ENCODE results near the gene TLE6.
"Not testable (repeated sequence)": the region's sequence is repeated elsewhere in the genome, so short reads cannot be mapped to it uniquely, and the experiment has no call there.

Gene TLE6

GRCh38 chr19:2974342-2975041 lies 2.9 kb upstream of the TLE6 start:
- DNase-seq: no peak

DNA sequence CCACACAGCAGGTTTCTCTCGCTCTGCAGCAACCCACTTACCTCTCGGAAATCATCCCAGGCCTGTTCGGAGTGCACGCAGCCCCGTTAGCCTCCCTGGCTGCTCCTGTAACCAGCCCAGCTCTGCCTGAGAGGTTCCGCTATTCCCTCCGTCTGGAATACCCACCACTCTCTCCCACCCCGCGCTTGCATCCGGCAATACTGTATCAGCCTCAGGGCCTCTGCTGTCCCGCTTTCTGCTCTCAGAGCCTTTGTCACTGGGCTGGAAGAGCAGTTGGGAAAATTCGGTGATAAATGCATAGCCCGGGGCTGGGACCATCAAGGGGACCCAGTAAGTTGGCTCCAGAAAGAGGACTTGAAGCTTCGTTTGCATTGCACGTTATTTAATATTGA lies 759 bp upstream of the TLE6 start:
- DNase-seq: no peak

DNA sequence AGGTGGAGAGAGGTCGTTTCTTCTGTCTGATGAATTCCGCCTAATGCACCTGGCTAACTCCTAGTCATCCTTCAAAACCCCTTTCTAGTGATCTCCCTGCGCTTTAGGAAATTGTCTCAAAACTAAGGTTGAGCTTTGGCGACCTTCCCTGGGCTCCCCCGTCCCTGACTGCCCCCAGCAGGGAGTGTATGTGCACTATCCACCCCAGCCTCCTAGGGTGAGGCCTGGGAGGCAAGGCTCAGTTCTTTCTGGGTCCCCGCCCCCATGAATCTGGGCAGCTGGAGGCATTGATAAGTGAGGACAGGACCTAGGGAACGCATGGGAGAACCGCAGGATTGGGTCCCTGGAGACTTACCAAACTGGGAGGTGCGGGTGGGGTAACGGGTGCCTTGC lies 378 bp downstream of the TLE6 start:
- DNase-seq: no peak

DNA sequence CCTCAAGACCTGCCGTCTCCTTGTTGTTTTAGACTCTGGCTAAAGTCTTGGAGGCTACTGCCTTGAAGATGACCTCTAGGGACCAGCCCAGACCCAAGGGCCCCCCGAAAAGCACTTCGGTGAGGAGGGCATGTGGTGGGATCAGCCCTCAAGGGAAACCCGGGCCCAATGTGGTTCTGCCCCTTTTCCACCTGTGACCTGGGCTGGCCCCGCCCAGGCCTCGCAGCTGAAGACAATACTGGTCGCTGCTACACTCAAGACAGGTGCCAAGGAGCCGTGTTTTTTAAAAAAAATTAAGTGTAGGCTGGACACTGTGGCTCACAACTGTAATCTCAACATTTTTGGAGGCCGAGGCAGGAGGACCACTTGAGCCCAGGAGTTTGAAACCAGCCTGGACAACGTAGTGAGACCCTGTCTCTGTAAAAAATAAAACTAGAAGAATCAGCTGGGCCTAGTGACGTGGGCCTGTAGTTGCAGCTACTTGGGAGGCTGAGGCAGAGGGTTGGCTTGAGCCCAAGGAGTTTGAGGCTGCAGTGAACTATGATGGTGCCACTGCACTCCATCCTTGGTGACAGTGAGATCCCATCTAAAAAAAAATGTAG lies 903 bp downstream of the TLE6 start:
- DNase-seq: no peak

- no peak for DNase-seq
Measured at GRCh38 chr19:2978772-2979171, 1.4 kb downstream of the TLE6 start.

GRCh38 chr19:2981898-2982297 lies 4.5 kb downstream of the TLE6 start:
- no peak for DNase-seq

- no peak for DNase-seq
Measured at GRCh38 chr19:2982561-2982960, 5.2 kb downstream of the TLE6 start.

DNA sequence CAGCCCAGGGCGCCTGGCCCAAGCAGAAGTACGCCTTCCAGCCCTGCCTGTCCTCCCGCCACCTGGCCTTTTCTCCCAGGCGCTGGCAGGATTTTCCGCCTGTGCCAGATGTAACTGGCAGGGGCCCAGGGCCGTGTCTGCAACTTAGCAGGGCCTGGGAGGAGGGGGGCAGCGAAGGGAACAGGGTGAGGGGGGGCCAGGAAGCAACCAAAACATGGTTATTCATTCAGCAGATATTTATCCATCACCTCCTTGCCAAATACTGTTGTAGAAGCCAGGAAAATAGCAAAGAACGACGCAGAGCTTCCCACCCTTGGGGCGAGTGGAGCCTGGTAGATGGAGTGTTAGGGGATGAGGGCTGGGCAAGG lies 5.6 kb downstream of the TLE6 start:
- no peak for DNase-seq

- peak in 1 of 2 donors; percentile 5 for DNase-seq
Measured at GRCh38 chr19:2983351-2984214, 6.2 kb downstream of the TLE6 start.

DNA sequence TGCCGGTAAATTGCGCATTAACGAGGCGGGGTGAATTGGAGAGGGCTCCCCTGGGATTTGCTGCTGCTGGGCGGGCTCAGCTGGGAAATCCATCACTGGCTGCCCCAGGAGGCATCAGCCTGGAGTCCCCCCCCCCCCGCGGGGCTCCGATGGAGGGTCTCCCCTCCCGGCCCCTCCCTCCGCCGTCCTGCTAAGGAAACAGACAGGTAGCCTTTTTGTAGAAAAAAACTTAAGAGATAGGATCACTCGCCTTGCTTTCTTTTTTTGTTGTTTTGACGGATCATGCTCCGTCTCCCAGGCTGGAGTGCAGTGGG lies 6.8 kb downstream of the TLE6 start:
- DNase-seq: no peak

DNA sequence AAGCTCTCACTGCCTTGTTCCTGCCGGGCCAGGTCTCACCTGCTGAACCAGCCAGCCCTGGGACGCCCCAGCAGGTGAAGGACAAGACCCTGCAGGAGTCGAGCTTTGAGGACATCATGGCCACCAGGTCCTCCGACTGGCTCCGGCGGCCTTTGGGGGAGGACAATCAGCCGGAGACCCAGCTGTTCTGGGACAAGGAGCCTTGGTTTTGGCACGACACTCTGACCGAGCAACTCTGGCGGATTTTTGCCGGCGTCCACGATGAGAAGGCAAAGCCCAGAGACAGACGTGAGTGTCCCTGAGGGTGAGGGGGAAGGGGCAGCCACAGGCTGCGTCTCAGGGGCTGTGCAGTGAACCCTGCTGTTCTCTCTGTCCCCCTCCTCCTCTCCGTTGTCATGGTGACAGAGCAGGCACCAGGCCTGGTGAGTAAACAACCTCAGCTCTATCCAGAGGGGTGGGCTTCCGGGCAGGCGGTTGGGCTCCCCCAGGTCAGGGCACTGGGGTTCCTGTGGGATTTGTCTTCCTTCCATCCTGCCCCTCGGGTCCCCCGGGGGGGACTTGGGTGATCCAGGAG lies 9.7 kb downstream of the TLE6 start:
- DNase-seq: no peak

- DNase-seq: no peak
Measured at GRCh38 chr19:2987797-2988196, 10.4 kb downstream of the TLE6 start.

- no peak for DNase-seq
Measured at GRCh38 chr19:2988568-2988967, 11.2 kb downstream of the TLE6 start.

GRCh38 chr19:2989236-2989946 lies 12.0 kb downstream of the TLE6 start:
- no peak for DNase-seq

GRCh38 chr19:2992333-2992732 lies 15.0 kb downstream of the TLE6 start:
- DNase-seq: not testable (repeated sequence)

- no peak for DNase-seq
Measured at GRCh38 chr19:2992958-2993357, 15.6 kb downstream of the TLE6 start.

DNA sequence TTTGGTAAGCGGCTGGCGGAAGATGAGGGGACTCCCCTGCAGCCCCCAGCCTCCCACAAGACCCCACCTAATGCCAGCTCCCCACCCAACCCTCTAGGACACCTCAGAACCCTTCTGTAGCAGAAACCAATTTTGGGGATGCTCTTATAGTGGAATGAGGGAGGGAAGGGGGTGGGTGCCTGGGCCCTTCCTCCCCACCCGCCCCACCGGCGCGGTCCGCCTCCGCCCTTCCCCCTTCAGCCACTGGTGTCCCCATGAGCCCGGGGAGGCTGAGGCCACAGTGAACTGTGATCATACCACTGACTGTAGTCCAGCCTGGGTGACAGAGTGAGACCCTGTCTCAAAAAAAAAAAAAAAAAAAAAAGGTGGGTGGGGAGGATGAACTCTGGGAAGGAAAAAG lies 16.2 kb downstream of the TLE6 start:
- no peak for DNase-seq

DNA sequence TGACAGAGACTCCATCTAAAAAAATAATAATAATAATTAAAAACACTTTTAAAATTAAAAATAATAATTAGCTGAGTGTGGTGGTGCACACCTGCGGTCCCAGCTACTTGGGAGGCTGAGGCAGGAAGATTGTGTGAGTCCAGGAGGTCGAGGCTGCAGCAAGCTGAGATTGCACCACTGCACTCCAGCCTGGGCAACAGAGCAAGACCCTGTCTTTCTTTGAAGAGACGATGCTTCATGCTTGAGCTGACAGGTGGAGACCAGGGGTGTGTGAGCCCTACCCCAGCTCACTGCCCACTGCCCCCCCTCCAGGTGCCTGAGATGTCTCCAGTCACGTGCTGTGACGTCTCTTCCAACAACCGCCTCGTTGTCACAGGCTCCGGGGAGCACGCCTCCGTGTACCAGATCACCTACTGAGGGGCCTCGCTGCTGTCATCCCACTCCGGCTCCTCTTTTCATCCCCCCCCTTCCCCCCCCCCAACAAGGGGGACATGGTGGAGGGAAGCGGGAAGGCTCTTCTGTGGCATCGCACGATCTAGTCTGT lies 17.3 kb downstream of the TLE6 start:
- DNase-seq: no peak

DNA sequence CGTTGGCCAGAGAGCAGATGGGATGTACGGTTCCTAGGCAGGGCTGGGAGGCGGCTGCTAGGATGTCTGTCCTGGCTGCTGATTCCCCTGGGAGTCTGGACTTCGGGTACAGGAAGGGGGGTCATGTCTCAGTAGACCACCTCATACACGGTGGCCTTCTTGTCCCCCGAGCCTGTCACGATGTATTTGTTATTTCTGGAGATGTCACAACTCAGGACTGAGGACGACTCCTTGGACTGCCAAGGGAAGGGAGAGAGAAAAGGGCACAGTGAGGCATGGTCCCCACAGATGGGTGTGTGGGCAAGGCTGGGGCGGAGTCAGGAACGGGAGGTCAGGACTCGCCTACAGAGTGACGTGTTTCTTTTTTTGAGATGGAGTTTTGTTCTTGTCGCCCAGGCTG lies 20.4 kb downstream of the TLE6 start:
- no peak for DNase-seq

GRCh38 chr19:2998642-2999041 lies 21.3 kb downstream of the TLE6 start:
- no peak for DNase-seq

DNA sequence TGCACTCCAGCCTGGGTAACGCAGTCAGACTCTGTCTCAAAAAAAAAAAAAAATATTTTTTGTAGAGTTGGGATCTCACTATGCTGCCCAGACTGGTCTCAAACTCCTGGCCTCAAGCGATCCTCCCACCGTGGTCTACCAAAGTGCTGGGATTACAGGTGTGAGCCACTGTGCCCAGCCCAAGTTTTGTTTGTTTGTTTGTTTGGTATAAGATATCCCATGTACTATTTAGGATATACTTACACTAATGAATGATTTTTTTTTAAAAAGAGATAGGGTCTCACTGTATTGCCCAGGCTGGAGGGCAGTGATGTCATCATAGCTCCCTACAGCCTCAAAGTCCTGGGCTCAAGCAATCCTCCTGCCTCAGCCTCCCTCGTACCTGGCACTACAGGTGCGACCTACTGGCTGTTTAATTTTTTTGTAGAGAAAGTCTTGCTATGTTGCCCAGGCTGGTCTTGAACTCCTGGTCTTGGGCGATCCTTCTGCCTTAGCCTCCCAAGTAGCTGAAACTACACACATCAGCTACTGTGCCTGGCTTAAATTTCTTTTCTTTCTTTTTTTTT lies 24.0 kb downstream of the TLE6 start:
- DNase-seq: no peak

DNA sequence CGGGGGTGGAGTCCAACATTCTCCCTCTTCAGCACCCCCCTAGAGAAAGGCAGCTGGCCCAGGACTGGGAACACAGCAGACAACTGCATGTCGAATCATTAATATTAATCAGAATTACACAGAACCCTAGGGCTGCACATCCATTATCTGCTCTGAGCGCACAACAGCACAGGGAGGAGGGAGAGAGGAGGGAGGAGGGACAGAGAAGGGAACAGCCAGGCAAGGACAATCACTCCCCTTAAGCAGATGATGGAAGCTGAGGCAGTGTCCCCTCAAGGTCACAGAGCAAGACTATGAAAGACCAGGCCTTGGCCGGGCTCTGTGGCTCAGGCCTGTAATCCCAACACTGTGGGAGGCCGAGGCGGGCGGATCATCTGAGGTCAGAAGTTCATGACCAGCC lies 25.7 kb downstream of the TLE6 start:
- DNase-seq: no peak

DNA sequence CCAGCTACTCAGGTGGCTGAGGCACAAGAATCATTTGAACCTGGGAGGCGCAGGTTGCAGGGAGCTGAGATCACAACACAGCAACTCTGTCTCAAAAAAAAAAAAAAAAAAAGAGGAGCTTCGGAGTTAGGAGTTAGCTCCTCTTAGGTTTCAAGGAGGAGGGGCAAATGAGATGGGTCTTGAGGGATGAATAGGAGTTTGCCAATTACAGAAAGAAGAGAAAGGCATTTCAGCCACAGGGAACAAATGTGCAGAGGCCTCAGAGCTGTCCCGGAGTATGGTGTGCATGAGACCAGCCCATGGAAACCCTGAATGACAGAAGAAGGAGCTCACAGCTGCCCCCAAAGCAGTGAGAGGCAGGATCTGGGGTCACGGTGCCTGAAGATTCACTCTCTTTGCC lies 27.2 kb downstream of the TLE6 start:
- DNase-seq: no peak
